ENCODE measurements around the gene NBEAL2.

Gene NBEAL2

DNA sequence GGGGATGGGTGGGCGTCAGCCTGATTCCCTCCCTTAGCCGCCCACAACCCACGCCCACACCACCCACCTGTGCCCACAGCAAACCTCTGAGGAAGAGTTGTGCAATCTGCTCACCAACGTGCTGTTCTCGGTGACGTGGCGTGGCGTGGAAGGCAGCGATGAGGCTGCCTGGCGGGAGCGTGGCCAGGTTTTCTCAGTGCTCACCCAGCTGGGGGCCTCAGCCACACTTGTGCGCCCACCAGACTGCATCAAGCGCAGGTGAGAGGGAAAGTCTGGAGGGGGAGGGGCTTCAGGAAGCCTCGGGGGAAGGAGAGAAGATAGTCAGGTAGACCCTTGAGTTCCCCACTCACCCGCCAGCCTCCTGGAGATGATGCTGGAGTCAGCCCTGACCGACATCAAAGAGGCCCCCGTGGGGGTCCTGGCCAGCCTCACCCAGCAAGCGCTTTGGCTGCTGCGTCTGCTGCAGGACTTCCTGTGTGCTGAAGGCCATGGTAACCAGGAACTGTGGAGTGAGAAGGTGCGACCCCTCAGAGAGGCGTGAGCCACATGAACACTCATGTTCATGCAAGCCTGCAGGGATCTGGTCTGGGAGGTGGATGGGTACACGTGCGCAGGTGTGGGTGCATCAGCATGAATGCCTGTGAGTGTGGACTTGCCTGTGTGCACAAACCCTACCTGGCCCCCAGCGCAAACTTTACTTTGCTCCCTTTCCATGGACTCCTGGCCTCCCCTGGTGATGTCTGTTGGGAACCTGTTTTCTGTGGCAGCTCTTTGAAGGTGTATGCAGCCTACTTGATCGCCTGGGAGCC is 21.7 kb downstream of the NBEAL2 start:
- DNase-seq (ENCODE audit: low read depth, low spot score) = no peak

DNA sequence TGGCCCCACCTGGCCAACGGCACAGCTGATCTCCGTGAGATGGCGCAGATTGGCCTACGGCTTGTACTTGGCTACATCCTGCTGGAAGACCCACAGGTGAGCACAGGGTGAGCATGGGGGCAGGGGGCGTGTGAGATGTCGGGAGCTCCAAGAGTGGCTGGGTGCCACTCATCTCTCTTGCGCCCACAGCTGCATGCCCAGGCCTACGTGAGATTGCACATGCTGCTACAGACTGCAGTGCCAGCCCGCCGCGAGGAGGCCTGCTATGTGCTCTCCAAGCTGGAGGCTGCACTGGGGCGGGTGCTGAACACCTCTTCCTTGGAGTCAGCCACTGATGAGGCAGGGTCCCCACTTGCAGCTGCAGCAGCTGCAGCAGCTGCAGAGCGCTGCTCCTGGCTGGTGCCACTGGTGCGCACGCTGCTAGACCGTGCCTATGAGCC is 22.3 kb downstream of the NBEAL2 start:
- DNase-seq (ENCODE audit: low read depth, low spot score) = no peak

DNA sequence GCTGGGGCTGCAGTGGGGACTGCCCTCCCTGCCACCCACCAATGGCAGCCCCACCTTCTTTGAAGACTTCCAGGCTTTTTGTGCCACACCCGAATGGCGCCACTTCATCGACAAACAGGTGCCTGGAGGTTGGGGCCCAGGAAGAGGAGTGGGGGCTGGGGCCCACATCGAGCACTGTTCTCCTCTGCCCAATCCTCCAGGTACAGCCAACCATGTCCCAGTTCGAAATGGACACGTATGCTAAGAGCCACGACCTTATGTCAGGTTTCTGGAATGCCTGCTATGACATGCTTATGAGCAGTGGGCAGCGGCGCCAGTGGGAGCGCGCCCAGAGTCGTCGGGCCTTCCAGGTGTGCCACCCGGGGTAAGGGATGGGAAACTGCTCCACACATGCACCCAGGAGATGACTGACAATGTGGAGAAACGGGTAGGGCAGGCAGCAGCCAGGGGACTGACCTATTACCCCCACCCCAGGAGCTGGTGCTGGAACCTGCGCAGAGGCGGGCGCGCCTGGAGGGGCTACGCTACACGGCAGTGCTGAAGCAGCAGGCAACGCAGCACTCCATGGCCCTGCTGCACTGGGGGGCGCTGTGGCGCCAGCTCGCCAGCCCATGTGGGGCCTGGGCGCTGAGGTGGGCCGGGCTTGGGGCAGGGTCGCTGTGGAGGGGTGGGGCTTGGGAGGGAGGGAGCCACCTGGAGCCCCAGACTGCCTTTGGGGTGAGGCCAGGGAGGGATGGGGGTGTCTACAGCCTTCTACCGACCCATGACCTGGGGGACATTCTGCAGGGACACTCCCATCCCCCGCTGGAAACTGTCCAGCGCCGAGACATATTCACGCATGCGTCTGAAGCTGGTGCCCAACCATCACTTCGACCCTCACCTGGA is 22.9 kb downstream of the NBEAL2 start:
- no peak for DNase-seq (ENCODE audit: low read depth, low spot score)

- no peak for DNase-seq (ENCODE audit: low read depth, low spot score)
Measured at GRCh38 chr3:47003056-47003410, 23.6 kb downstream of the NBEAL2 start.

GRCh38 chr3:47003461-47004368 is 24.2 kb downstream of the NBEAL2 start:
- no peak for DNase-seq (ENCODE audit: low read depth, low spot score)

- no peak for DNase-seq (ENCODE audit: low read depth, low spot score)
Measured at GRCh38 chr3:47004369-47005211, 25.1 kb downstream of the NBEAL2 start.

DNA sequence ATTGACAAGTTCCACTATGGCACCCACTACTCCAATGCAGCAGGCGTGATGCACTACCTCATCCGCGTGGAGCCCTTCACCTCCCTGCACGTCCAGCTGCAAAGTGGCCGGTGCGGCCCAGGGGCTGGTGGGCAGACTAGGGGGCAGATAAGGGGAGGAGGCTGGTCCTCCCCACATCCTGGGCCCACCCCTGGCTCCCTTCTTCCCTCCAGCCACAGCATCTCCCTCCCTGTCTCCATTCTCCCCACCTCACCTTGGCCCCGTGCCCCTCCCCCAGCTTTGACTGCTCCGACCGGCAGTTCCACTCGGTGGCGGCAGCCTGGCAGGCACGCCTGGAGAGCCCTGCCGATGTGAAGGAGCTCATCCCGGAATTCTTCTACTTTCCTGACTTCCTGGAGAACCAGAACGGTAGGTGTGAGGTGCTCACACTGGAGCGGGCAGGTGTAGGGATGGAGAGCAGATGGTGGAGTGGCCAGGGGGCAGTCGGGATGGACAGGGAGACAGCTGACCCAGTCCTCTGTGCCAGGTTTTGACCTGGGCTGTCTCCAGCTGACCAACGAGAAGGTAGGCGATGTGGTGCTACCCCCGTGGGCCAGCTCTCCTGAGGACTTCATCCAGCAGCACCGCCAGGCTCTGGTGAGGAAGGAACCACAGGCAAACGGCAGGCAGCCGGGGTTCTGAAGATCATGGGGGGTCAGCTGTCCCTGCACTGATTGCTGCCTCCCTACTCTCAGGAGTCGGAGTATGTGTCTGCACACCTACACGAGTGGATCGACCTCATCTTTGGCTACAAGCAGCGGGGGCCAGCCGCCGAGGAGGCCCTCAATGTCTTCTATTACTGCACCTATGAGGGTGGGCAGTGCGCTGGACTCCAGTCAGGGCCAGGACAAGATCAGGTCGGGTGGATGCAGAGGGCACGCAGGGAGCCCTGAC is 26.0 kb downstream of the NBEAL2 start:
- no peak for DNase-seq (ENCODE audit: low read depth, low spot score)

- DNase-seq (ENCODE audit: low read depth, low spot score) = no peak
Measured at GRCh38 chr3:47006145-47006651, 26.7 kb downstream of the NBEAL2 start.

DNA sequence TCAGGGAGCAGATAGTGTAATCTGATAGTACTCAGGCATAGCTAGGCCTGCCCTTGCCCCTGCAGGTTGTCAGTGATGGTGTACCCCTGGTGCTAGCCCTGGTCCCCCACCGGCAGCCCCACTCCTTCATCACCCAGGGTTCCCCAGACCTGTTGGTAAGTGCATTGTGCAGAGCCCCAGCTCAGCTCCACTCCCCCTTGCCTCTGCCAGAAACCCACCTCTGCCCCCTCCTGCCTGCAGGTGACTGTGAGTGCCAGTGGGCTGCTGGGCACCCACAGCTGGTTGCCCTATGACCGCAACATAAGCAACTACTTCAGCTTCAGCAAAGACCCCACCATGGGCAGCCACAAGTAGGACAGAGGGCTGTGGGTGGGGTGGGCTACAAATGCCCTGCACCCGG is 27.5 kb downstream of the NBEAL2 start:
- no peak for DNase-seq (ENCODE audit: low read depth, low spot score)

DNA sequence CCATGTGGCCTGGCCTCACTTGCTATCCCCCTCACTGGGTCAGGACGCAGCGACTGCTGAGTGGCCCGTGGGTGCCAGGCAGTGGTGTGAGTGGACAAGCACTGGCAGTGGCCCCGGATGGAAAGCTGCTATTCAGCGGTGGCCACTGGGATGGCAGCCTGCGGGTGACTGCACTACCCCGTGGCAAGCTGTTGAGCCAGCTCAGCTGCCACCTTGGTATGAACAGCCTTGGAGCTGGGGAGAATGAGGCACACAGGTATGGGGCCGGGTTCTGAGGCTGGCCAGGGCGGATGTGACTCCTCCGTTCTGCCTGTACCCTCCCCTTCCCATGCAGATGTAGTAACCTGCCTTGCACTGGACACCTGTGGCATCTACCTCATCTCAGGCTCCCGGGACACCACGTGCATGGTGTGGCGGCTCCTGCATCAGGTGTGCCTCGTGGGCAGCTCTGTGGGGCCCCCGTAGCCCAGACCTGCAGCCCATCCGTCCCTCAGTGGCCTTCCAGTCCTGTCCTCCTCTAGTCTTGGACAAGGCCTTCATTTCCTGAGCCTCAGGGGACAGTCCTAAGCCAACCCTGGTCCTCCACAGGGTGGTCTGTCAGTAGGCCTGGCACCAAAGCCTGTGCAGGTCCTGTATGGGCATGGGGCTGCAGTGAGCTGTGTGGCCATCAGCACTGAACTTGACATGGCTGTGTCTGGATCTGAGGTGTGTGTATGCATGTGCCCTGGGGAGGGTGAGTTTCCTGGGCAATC is 28.2 kb downstream of the NBEAL2 start:
- DNase-seq (ENCODE audit: low read depth, low spot score) = no peak

DNA sequence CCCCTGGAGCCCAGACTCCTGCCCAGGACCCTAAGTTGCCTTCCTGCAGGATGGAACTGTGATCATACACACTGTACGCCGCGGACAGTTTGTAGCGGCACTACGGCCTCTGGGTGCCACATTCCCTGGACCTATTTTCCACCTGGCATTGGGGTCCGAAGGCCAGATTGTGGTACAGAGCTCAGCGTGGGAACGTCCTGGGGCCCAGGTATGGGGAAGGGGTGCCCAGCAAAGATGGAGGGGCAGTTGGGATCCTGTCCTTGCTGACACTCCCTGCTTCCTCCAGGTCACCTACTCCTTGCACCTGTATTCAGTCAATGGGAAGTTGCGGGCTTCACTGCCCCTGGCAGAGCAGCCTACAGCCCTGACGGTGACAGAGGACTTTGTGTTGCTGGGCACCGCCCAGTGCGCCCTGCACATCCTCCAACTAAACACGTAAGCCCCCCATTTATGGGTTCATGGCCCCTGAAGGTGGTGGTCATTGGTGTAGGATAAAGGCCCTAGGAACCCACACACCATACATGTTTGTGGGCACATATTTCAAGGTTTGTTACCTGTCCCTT is 28.8 kb downstream of the NBEAL2 start:
- DNase-seq (ENCODE audit: low read depth, low spot score) = no peak

DNA sequence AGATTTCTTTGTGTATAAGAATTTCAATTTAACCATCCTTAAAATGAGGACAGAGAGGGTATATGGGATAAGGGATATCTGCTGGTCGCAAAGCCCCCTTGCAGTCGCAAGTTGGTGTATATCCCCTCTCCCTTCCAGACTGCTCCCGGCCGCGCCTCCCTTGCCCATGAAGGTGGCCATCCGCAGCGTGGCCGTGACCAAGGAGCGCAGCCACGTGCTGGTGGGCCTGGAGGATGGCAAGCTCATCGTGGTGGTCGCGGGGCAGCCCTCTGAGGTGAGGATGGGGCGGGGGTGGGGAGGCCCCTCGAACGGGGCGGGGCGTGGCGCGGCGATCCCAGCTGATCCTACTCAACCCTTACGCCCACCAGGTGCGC is 29.4 kb downstream of the NBEAL2 start:
- no peak for DNase-seq (ENCODE audit: low read depth, low spot score)

DNA sequence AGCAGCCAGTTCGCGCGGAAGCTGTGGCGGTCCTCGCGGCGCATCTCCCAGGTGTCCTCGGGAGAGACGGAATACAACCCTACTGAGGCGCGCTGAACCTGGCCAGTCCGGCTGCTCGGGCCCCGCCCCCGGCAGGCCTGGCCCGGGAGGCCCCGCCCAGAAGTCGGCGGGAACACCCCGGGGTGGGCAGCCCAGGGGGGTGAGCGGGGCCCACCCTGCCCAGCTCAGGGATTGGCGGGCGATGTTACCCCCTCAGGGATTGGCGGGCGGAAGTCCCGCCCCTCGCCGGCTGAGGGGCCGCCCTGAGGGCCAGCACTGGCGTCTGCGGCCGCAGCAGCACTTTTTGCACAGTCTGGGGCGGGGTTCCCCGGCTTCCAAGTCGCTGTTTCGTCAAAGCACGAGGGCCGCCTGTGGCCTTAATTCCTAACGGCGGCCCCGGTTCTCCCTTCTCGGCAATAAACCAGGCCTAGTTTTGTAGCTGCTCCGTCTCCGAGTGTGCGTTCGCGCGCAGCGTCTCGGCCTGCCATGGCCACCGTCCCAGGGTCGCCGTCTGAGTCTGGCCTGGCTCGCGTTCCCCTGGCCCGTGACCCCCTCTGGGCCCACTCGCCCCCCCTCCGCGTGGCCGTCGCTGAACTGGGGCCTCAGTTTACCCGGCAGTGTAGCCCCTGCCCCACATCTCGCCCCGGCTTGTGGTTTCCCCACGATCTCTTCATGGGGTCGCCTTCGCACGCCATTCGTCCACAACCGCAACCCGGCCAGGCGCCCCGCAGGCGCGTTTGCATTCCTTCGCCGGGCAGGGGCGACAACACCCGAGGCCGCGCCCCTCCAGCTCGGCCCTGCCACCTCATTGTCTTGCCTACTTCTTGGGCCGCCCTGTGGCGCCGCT is 30.0 kb downstream of the NBEAL2 start:
- DNase-seq (ENCODE audit: low read depth, low spot score) = peak; percentile 39

DNA sequence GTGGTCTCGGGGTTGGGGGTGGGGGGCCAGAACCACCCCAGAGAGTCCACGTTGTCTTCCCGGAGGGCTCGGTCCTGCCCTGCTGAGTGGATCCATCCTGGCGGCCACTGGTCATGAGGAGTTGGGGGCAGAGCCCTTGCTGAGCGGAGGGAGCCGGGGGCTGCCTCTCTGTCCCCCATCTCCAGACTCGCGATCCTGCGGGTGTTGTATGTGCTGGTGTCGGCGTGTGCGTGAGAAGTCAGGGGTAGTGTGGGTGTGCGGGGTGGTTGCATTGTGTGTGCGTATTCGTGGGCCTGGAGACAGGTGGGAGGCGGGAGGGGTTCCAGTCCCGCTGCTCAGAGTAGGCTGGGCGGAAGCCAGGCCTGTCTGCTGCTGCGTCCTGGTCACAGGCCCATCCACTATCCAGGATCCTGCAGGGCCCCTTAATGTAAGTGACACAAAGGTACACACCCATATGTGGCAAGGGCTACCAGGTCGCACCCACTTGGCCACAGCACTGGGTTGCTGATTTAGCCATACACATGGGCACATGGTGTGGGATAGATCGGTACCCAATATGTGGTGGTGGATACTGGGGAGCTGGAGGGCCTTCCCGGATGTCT is 30.7 kb downstream of the NBEAL2 start:
- DNase-seq (ENCODE audit: low read depth, low spot score) = no peak

DNA sequence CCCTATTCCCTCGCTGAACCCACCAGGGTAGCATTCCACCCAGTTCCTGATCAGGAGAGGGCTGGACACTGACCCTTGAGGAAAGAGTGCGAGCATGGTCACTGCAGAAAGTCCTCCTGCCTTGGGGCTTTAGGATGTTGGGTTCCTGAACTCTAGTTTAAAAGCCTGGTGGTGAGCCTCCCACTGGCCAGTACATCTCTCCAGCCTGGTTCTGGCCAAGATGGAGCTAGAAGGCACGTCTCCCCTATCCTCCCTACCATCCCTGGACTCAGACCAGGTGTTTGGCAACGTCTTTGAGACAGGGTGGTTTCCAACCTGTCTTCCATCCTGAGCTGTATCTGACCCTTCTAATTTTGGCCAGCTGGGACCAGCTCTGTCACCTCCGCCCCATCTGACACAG is 31.4 kb downstream of the NBEAL2 start:
- DNase-seq (ENCODE audit: low read depth, low spot score) = no peak

DNA sequence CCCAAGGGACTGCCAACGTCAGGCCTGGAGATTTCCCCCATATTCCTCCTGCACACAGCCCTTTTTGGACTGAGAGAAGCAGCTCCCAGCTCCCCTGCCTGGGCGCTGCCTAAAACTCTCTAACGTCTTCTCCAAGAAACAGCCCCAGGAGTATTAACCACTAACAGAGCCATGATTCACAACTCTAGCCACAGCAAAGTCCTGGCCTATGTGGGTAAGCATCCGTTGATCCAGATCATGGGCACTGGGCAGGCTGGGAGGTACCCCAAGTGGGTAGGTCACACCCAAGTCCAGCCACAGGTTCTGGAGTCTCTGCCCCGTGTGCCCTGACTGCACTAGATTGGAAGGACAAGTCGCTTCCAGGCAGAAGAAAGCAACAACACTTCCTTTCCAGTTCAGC is 31.9 kb downstream of the NBEAL2 start:
- DNase-seq (ENCODE audit: low read depth, low spot score) = no peak

Measured in activated CD4-positive, CD25-positive, alpha-beta regulatory T cell treated with anti-CD3 and anti-CD28 coated beads, Interleukin-2, amount 50 U/mL, for 16 hours (primary cell).